Measurements from ENCODE around the gene GGCX.

DNA sequence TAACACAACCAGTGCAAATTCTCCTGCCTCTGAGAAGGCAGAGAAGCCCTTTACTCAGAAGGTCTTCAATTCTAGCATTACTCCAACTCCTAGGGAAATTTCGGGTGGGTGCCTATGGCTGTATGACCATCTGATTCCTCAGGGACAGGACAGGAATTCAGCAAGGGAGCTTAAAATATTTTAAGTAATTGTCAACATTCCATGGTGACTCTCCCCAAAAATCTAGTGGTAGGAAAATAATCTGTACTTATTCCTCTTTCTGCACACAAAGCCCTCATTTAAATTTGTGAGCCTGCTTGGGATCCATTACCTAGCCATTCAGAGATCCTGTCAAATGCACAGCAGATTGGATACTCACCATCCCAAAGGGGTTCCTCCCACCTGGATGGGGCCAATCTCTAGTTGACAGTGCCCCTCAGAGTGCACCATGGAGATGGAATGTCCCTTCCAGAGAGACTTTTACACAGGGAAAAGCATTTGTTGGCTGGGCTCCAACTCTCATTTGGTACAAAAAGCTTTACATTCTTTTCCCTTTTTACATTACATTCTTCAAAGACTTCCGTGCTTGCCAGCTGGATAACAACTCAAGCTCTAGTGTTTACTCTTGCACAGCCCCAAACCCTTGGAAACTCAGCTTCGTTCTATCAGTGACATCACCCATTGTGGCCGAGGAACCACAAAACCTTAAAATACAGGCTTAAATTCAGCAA lies 44.3 kb upstream of the GGCX start:
- TF ChIP-seq GABPB1 (CRISPR knock-in tag; IDR thresholded peaks at IDR 0.05) (no peak), POLR2AphosphoS5 (IDR thresholded peaks at IDR 0.05; ENCODE audit: control insufficient read depth, insufficient read depth, low read depth, low read length) (no peak), MBD2 (IDR thresholded peaks at IDR 0.05; ENCODE audit: borderline replicate concordance, low read depth) (no peak), SRSF7 (optimal IDR thresholded peaks at IDR 0.05; ENCODE audit: low read depth, low read length) (no peak), SOX6 (IDR thresholded peaks at IDR 0.05) (no peak)
- TF ChIP-seq, protein P1, sequence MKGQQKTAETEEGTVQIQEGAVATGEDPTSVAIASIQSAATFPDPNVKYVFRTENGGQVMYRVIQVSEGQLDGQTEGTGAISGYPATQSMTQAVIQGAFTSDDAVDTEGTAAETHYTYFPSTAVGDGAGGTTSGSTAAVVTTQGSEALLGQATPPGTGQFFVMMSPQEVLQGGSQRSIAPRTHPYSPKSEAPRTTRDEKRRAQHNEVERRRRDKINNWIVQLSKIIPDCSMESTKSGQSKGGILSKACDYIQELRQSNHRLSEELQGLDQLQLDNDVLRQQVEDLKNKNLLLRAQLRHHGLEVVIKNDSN (CRISPR knock-in tag; IDR thresholded peaks at IDR 0.05): no peak
- TF ChIP-seq, protein P2, sequence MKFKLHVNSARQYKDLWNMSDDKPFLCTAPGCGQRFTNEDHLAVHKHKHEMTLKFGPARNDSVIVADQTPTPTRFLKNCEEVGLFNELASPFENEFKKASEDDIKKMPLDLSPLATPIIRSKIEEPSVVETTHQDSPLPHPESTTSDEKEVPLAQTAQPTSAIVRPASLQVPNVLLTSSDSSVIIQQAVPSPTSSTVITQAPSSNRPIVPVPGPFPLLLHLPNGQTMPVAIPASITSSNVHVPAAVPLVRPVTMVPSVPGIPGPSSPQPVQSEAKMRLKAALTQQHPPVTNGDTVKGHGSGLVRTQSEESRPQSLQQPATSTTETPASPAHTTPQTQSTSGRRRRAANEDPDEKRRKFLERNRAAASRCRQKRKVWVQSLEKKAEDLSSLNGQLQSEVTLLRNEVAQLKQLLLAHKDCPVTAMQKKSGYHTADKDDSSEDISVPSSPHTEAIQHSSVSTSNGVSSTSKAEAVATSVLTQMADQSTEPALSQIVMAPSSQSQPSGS (CRISPR knock-in tag; IDR thresholded peaks at IDR 0.05): no peak
- TF ChIP-seq, protein P3, sequence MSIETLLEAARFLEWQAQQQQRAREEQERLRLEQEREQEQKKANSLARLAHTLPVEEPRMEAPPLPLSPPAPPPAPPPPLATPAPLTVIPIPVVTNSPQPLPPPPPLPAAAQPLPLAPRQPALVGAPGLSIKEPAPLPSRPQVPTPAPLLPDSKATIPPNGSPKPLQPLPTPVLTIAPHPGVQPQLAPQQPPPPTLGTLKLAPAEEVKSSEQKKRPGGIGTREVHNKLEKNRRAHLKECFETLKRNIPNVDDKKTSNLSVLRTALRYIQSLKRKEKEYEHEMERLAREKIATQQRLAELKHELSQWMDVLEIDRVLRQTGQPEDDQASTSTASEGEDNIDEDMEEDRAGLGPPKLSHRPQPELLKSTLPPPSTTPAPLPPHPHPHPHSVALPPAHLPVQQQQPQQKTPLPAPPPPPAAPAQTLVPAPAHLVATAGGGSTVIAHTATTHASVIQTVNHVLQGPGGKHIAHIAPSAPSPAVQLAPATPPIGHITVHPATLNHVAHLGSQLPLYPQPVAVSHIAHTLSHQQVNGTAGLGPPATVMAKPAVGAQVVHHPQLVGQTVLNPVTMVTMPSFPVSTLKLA (conservative IDR thresholded peaks at IDR 0.05): no peak
- TF ChIP-seq, protein P4, sequence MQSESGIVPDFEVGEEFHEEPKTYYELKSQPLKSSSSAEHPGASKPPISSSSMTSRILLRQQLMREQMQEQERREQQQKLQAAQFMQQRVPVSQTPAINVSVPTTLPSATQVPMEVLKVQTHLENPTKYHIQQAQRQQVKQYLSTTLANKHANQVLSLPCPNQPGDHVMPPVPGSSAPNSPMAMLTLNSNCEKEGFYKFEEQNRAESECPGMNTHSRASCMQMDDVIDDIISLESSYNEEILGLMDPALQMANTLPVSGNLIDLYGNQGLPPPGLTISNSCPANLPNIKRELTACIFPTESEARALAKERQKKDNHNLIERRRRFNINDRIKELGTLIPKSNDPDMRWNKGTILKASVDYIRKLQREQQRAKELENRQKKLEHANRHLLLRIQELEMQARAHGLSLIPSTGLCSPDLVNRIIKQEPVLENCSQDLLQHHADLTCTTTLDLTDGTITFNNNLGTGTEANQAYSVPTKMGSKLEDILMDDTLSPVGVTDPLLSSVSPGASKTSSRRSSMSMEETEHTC (IDR thresholded peaks at IDR 0.05): no peak
- TF ChIP-seq, protein P5, sequence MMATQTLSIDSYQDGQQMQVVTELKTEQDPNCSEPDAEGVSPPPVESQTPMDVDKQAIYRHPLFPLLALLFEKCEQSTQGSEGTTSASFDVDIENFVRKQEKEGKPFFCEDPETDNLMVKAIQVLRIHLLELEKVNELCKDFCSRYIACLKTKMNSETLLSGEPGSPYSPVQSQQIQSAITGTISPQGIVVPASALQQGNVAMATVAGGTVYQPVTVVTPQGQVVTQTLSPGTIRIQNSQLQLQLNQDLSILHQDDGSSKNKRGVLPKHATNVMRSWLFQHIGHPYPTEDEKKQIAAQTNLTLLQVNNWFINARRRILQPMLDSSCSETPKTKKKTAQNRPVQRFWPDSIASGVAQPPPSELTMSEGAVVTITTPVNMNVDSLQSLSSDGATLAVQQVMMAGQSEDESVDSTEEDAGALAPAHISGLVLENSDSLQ (IDR thresholded peaks at IDR 0.05): no peak
- TF ChIP-seq, protein P6, sequence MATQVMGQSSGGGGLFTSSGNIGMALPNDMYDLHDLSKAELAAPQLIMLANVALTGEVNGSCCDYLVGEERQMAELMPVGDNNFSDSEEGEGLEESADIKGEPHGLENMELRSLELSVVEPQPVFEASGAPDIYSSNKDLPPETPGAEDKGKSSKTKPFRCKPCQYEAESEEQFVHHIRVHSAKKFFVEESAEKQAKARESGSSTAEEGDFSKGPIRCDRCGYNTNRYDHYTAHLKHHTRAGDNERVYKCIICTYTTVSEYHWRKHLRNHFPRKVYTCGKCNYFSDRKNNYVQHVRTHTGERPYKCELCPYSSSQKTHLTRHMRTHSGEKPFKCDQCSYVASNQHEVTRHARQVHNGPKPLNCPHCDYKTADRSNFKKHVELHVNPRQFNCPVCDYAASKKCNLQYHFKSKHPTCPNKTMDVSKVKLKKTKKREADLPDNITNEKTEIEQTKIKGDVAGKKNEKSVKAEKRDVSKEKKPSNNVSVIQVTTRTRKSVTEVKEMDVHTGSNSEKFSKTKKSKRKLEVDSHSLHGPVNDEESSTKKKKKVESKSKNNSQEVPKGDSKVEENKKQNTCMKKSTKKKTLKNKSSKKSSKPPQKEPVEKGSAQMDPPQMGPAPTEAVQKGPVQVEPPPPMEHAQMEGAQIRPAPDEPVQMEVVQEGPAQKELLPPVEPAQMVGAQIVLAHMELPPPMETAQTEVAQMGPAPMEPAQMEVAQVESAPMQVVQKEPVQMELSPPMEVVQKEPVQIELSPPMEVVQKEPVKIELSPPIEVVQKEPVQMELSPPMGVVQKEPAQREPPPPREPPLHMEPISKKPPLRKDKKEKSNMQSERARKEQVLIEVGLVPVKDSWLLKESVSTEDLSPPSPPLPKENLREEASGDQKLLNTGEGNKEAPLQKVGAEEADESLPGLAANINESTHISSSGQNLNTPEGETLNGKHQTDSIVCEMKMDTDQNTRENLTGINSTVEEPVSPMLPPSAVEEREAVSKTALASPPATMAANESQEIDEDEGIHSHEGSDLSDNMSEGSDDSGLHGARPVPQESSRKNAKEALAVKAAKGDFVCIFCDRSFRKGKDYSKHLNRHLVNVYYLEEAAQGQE (IDR thresholded peaks at IDR 0.05; ENCODE audit: borderline replicate concordance): no peak
- TF ChIP-seq, protein P6 (CRISPR knock-in tag; IDR thresholded peaks at IDR 0.05; ENCODE audit: low read depth): no peak
- TF ChIP-seq, protein P7, sequence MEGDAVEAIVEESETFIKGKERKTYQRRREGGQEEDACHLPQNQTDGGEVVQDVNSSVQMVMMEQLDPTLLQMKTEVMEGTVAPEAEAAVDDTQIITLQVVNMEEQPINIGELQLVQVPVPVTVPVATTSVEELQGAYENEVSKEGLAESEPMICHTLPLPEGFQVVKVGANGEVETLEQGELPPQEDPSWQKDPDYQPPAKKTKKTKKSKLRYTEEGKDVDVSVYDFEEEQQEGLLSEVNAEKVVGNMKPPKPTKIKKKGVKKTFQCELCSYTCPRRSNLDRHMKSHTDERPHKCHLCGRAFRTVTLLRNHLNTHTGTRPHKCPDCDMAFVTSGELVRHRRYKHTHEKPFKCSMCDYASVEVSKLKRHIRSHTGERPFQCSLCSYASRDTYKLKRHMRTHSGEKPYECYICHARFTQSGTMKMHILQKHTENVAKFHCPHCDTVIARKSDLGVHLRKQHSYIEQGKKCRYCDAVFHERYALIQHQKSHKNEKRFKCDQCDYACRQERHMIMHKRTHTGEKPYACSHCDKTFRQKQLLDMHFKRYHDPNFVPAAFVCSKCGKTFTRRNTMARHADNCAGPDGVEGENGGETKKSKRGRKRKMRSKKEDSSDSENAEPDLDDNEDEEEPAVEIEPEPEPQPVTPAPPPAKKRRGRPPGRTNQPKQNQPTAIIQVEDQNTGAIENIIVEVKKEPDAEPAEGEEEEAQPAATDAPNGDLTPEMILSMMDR (IDR thresholded peaks at IDR 0.05 in 2 of 3, conservative IDR thresholded peaks at IDR 0.05 in 1 of 3; ENCODE audit: insufficient read depth in 2 of 3, low read depth in 1 of 3, low read length in 3 of 3): no peak

All from K562 (cell line).